HFFc6 (cell line): ENCODE data around the gene ATN1. TPM values are rescaled to one million over a fixed set of nuclear protein-coding genes. Genes with fewer than 3 reads are reported as not detected.

Experiments
- DNase-seq: peaks from one replicate; pipeline ENCODE4 v3.0.0-alpha.2; 2018
- H3K27ac Mint-ChIP-seq: 2 replicates; pipeline ENCODE4 v1.8.0; 2020; ENCODE audit warnings: mild to moderate bottlenecking, mixed read lengths
- H3K27me3 Mint-ChIP-seq: 2 replicates; pipeline ENCODE4 v1.8.0; 2021; ENCODE audit warnings: mild to moderate bottlenecking, moderate library complexity, mixed read lengths; ENCODE audit not compliant: insufficient read depth
- H3K36me3 Mint-ChIP-seq: 2 replicates; pipeline ENCODE4 v1.8.0; 2021; ENCODE audit warnings: low read depth, mixed read lengths
- H3K4me1 Mint-ChIP-seq: 2 replicates; pipeline ENCODE4 v1.8.0; 2020; ENCODE audit warnings: low read depth, mixed read lengths
- H3K4me3 Mint-ChIP-seq: 2 replicates; pipeline ENCODE4 v1.8.0; 2020; ENCODE audit warnings: mild to moderate bottlenecking, moderate library complexity, mixed read lengths
- H3K9me3 Mint-ChIP-seq: 2 replicates; pipeline ENCODE4 v1.8.0; 2020; ENCODE audit warnings: mild to moderate bottlenecking, mixed read lengths
- CTCF ChIP-seq: fragments of 200-600 bp; sonication (generic); IDR thresholded peaks from 2 replicates; pipeline ENCODE4 v1.5.0; 2021; ENCODE audit warnings: antibody characterized with exemption, mild to moderate bottlenecking
- total RNA-seq, 6 experiments: library from RNA; stranded (reverse); fragmentation: NEBNext Ultra II Directional; extraction: Animal tissue kit (Norgen Biotek cat#: 25700); gene quantifications; 2 replicates in 1 of 6; 3 replicates in 5 of 6; pipeline ENCODE4 v1.2.3, GENCODE V29; 2021

Gene ATN1
- total RNA-seq, 6 experiments from 2014 or later = 96.8 to 120 (median 107) TPM

GRCh38 chr12:6941267-6941666 is 13.5 kb downstream of the ATN1 start:
- peaks cover 9% of the 10 kb centered on the region; the same call in 1 of the 2 replicates for H3K9me3 Mint-ChIP-seq
- no peak overlapping the region for H3K4me3 Mint-ChIP-seq
- no peak overlapping the region for H3K27ac Mint-ChIP-seq
- DNase-seq = no peak
- peaks cover 27% of the 10 kb centered on the region for H3K27me3 Mint-ChIP-seq
- peaks cover 27% of the 10 kb centered on the region for H3K36me3 Mint-ChIP-seq
- peaks cover 51% of the 10 kb centered on the region for H3K4me1 Mint-ChIP-seq
- no peak for TF ChIP-seq CTCF

GRCh38 chr12:6941782-6942181 is 14.0 kb downstream of the ATN1 start:
- Mint-ChIP-seq H3K4me1 (peaks cover 51% of the 10 kb centered on the region), H3K4me3 (no peak overlapping the region), H3K27ac (no peak overlapping the region)

GRCh38 chr12:6942331-6942665 is 14.5 kb downstream of the ATN1 start:
- Mint-ChIP-seq H3K27me3 (peaks cover 27% of the 10 kb centered on the region), H3K36me3 (peaks cover 26% of the 10 kb centered on the region), H3K4me3 (peak overlapping the region; percentile 53; the same call in 1 of the 2 replicates), H3K4me1 (peaks cover 51% of the 10 kb centered on the region), H3K9me3 (peaks cover 9% of the 10 kb centered on the region; the same call in 1 of the 2 replicates), H3K27ac (peak overlapping the region; percentile 100)
- no peak for TF ChIP-seq CTCF
- DNase-seq = no peak

More at GRCh38 chr12:6941782-6942181, 14.0 kb downstream of the ATN1 start:
- peaks cover 23% of the 10 kb centered on the region for H3K36me3 Mint-ChIP-seq
- peaks cover 27% of the 10 kb centered on the region for H3K27me3 Mint-ChIP-seq
- no peak for DNase-seq
- peaks cover 9% of the 10 kb centered on the region; the same call in 1 of the 2 replicates for H3K9me3 Mint-ChIP-seq
- TF ChIP-seq CTCF = no peak

- DNase-seq = peak; percentile 89
- peaks cover 45% of the 10 kb centered on the region for H3K4me1 Mint-ChIP-seq
- H3K4me3 Mint-ChIP-seq = peak overlapping the region; percentile 94
- peaks cover 9% of the 10 kb centered on the region; the same call in 1 of the 2 replicates for H3K9me3 Mint-ChIP-seq
- H3K36me3 Mint-ChIP-seq = peaks cover 26% of the 10 kb centered on the region
- peak overlapping the region; percentile 100 for H3K27ac Mint-ChIP-seq
- peaks cover 27% of the 10 kb centered on the region for H3K27me3 Mint-ChIP-seq
- TF ChIP-seq CTCF = no peak
Observed at GRCh38 chr12:6943389-6943721, 15.6 kb downstream of the ATN1 start.

- DNase-seq = peak; percentile 87
- Mint-ChIP-seq H3K4me3 (peak within 1 kb of the TSS; percentile 94), H3K36me3 (peaks cover 26% of the 10 kb centered on the region), H3K27ac (peak within 1 kb of the TSS; percentile 100), H3K9me3 (peaks cover 9% of the 10 kb centered on the region; the same call in 1 of the 2 replicates), H3K4me1 (peaks cover 45% of the 10 kb centered on the region), H3K27me3 (peaks cover 27% of the 10 kb centered on the region)
- TF ChIP-seq CTCF = no peak
Observed at GRCh38 chr12:6943722-6944380, 16.1 kb downstream of the ATN1 start, which contains the start of the genes C12orf57 and RNU7-1. Gene C12orf57, plus strand, starts transcription at chr12:6944022. Its CDS starts 100 bp downstream, at chr12:6944122. Gene RNU7-1, plus strand, starts transcription at chr12:6943816.
